GM18870 (cell line): Measurements from ENCODE around the gene DRAP1.
"Not testable (repeated sequence)": the region's sequence is repeated elsewhere in the genome, so short reads cannot be mapped to it uniquely, and the experiment has no call there.

Experiments used
- ATAC-seq: cut with Tn5 transposase; IDR thresholded peaks from one replicate; pipeline ENCODE4 v1.9.1; 2021; ENCODE audit warnings: moderate library complexity; ENCODE audit not compliant: unreplicated experiment

The DRAP1 gene

DNA sequence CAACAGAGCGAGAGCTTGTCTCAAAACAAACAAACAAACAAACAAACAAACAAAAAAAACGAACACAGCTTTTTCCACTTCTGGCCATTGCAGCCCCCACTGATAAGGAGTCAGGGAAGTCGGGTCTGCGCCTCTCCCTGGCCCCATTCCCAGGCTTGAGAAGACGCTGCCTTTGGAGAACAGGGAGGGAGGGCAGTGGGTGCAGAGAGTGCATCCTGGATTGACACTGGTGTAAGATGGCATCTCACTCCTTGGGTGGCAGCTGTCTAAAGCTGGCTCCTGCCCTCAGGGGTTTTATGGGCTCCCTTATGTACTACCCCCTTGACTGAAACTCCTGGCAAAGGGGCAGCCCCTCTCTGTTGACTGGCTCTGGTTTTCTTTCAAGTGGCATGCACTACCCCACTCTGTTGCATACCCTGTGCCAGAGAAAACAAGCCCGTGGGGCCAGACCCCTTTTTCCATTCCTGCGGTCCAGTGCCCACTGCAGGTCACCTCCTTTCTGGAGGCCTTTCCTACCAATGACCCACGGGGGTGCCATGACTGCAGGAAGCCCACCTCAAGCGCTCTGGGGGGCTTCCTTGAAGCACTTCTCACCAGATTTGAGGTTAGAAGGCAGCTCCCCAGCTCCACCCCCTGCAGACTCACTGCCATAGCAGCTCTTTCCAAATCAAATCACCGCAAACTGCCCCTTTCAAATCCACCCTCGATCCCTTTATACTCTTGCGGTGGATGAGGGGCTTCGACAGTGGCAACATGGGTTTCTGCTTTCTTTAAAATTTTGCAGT is 12.7 kb downstream of the DRAP1 start:
- no peak for ATAC-seq

DNA sequence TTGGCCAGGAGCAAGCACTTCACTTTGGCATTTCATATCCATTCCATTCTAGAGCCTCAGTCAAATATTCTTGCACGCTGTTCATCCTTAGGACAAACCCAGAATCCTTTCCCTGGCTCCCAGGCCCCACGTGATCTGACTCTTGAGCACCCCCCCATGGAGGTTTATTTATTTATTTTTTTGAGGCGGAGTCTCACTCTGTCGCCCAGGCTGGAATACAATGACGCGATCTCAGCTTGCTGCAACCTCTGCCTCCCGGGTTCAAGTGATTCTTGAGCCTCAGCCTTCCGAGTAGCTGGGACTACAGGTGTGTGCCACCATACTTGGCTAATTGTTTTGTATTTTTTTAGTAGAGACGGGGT is 13.3 kb downstream of the DRAP1 start:
- no peak for ATAC-seq

DNA sequence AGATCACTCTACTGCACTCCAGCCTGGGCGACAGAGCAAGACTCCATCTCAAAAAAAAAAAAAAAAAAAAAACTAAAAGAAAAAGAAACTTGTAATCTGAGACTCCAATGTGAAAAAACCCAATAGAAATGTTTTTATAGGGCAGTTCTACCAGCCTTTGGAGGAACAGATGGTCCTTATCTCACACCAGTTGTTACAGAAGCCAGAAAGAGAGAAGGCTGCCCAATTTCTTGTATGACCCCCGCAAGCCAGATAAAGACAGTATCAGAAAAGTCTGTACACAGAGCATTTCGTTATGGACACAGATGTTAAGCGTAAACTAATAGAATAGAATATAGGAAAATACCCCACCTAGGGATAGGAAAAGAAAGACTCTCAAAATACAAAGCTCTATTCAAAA is 14.8 kb downstream of the DRAP1 start:
- no peak for ATAC-seq

DNA sequence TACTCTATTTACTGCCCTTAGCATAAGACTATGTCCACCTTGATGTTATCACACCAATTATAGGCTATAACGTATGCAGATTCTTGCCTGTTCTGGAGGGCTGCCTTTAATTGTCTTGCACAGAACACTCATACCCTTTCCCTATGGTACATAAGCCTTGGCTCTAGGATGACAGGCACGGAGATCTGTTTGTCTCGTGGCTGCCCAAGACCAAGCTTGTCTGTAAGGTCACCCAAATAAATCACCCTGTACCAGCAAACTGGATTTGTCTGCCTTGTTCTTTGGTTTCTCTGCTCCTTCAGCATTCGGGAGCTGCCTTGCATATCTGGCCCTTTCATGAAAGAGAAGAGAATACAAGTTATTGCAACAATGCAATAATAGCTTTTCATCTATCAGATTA is 18.5 kb downstream of the DRAP1 start:
- ATAC-seq, result no peak

DNA sequence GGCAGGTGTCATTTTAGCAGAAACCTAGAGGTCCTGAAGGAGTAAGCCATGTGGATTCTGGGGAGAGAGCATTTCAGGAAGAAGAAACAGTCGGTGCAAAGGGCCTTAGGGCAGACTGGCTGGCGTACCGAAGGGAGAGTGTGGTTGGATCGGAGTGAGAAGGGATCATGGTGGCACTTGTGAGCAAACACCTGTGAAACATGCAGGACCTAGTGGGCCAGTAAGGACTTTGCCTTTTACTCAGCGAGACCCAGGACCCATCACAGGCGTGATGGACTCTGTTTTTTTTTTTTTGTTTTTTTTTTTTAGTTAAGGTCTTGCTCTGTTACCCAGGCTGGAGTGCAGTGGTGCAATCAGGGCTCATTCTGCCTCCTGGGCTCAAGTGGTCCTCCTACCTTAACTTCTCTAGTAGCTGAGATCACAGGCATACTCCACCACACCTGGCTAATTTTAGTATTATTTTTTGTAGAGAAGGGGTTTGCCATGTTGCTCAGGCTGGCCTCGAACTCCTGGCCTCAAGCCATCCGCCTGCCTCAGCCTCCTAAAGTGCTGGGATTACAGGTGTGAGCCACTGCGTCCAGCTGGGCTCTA is 22.6 kb downstream of the DRAP1 start:
- ATAC-seq, result no peak

DNA sequence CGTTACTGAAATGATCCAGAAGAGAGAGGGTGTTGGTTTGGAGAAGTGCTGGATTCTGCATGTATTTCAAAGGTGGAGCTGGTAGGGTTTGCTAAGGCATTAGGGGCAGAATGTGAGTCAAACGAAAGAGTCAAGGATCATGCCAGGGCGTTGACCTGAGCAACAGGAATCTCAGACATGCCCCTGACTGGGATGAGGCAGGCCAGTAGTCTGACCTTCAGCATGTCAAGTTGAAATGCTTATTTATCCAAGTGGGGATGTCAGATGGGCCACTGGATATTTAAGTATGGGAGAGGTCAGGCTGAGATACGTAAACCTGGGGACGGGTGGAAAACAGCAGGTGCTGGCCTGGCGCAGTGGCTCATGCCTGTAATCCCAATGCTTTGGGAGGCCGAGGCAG is 23.3 kb downstream of the DRAP1 start:
- ATAC-seq, result no peak

DNA sequence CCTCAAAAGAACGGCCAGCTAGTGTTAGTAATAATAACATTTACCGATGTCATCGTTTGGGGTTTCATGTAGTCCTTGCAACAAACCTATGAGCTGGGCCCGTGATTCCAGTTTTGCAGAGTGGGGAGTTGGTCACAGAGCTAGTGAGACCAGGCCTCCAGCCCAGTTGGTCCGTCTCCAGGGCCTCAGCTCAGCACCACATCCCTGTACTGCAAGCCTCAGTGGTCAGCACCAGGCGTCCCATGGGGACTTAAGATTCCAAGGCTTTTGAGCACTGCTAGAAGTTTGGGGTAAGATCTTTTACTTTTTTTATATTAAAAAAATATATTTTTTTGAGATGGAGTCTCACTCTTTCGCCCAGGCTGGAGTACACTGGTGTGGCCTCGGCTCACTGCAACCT is 25.0 kb downstream of the DRAP1 start:
- ATAC-seq, result no peak

DNA sequence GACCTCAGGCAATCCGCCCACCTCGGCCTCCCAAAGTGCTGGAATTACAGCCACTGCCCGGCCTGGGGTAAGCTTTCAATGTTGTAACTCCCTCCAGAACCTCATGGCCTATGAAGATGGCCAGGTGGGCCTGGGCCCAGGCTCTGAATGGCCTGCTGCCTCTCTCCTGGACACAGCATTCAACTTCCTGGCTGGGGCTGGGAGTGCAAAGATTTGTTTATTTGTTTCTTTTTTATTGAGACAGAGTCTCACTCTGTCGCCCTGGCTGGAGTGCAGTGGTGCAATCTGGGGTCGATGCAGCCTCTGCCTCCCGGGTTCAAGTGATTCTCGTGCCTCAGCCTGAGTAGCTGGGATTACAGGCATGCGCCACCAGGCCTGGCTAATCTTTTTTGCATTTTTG is 25.5 kb downstream of the DRAP1 start:
- ATAC-seq, result no peak

DNA sequence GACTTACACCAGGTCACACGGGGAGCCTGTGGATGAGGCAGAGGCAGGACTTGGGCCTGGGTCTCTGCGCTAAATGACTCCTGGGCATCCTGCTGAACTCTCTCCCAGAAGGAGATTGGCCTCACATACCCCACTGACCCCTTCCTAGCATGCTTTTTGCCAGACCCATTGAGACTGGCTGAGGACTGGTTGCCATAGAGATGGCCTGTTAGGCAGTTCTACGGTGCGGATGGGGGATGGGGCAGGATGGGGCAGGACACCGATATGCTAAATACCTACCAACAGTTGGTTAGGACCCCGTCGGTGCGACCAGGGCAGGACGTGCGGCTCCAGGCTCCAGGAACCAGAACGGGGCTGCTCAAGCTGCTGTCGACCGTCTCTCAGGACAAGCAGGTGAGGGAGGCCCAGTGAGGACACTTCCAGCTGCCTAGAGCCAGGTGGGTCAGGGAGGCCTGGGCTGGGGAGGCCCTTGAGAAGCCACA is 26.2 kb downstream of the DRAP1 start, which contains the start of gene TSGA10IP:
TSS of gene TSGA10IP (plus strand) at position 51 of the 482 bp plus-strand sequence. CDS start at position 247, 196 bp downstream.
- no peak for ATAC-seq

DNA sequence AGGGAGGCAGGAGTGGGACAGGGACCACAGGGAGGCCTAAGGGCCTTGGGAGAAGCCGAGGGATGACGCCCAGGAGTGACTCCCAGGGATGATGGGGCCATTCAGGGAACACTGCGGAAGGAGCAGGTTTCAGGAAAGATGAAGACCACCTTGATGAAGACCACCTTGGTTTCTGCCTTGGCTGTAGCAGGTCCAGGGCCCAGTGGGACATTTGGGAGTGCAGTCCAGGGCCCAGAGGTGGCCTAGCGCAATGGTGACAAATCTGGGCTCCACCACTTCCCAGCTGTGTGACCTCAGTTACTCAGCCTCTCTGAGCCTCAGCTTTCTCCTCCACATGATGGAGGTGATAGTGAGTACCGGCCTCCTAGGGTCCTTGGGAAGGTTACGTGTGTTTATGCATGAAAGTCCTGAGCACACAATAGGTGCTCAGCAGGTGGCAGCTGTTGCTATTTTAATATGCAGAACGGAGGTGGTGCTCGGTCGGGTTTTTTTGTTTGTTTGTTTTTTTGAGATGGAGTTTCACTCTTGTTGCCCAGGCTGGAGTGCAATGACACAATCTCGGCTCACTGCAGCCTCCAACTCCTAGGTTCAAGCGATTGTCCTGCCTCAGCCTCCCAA is 26.8 kb downstream of the DRAP1 start:
- no peak for ATAC-seq

DNA sequence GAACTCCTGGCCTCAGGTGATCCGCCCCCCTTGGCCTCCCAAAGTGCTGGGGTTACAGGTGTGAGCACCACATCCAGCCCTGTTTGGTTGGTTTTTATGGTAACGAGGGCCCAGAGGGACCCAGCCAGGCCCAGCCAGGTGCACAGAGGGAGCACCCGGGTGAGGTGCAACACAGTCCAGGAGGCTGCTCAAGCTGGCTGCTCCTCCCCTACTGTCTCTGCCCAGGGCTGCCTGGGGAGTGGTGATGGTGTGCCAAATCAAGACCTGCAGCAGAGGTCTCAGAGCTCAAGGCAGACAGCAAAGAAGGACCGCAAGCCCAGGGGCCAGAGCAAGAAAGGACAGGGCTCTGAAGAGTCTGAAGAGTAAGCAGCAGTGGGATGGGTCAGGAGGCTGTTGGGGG is 27.4 kb downstream of the DRAP1 start:
- no peak for ATAC-seq

DNA sequence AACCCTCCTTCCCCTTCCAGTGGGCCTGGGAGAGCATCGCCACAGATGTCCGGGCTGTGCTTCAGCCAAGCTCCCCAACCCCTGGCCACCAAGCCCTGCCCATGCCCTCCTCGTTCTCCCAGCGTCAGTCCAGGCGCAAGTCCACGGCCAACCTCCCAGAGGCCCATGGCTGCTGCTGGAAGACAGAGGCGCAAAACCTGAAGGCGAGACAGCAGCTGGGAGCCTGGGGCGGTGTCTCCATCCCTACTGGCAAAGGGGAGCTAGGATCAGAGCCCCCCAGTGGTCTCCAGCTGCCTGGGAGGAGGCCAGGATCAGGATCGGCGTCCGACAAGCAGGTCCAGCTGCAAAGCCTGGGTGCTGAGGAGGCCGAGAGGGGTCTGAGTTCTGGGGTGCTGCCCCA is 27.9 kb downstream of the DRAP1 start:
- ATAC-seq, result no peak

DNA sequence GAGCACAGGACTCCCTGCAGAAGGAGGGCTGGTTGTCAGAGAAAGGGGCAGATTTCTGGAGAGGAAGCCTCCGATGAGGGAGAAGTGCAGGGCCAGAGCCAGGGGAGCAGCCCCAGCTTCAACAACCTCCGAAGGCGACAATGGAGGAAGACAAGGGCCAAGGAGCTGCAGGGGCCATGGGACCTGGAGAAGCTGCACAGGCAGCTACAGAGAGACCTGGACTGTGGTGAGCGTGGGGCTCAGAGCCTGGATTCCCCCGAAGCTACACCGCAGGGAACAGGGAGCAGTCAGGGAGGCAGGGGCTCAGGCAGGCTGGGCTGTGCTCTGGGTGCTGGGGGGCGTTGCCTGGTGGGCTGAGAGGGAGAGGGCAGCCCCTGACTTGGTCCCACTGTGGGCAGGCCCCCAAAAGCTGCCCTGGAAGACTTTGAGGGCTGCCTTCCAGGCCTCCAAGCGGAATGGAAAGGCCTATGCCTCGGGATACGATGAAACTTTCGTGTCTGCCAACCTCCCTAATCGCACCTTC is 28.4 kb downstream of the DRAP1 start:
- no peak for ATAC-seq

DNA sequence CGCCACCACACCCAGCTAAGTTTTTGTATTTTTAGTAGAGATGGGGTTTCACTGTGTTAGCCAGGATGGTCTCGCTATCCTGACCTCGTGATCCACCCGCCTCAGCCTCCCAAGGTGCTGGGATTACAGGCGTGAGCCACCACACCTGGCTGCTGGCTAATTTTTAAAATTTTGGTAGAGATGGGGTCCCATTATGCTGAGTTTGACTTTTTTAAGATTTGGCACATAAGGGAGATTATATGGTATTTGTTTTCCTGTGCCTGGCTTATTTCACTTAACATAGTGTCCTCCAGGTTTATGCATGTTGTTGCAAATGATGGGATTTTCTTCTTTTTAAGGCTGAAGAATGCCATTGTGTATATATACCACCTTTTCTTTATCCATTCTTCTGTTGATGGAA is 31.5 kb downstream of the DRAP1 start:
- ATAC-seq, result not testable (repeated sequence)

DNA sequence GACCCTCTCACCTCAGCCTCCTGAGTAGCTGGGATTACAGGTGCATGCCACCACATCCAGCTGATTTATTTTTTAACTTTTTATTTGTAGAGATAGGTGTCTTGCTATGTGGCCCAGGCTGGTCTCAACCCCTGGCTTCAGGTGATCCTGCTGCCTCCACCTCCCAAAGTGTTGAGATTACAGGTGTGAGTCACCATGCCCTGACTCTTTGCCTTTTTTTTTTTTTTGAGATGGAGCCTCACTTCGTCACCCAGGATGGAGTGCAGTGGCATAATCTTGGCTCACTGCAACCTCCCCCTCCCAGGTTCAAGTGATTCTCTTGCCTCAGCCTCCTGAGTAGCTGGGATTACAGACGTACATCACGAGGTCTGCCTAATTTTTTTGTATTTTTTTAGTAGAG is 32.4 kb downstream of the DRAP1 start:
- ATAC-seq, result not testable (repeated sequence)

DNA sequence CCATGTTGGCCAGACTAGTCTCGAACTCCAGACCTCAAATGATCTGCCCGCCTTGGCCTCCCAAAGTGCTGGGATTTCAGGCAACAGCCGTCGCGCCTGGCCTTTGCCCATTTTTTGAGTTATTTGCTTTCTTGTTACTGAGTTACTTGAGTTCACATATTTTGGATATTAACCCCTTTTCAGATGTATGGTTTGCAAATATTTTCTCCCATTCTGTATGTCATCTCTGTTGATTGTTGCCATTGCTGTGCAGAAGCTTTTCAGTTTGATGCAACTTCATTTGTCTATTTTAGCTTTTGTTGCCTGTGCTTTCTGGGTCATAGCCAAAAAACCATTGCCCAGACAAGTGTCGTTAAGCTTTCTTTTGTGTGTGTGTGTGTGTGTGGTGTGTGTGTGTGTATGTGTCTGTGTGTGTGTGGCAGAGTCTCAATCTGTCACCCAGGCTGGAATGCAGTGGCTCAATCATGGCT is 32.9 kb downstream of the DRAP1 start:
- no peak for ATAC-seq

DNA sequence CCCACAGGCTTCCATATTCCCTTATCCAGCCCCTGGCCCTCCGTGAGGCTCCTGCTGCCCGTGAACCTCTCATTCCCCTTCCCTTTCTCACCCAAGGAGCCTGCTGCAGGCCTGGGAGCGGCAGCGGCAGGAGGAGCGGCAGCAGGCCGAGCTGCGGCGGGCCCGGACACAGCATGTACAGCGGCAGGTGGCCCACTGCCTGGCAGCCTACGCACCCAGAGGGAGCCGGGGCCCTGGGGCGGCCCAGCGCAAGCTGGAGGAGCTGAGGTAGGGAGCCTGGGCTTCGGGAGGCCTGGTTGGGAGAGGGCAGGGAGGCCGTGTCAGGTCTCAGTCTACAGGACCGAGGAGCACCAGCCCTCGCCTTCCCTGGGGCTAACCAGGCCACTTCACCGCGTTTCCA is 34.2 kb downstream of the DRAP1 start:
- ATAC-seq, result no peak

DNA sequence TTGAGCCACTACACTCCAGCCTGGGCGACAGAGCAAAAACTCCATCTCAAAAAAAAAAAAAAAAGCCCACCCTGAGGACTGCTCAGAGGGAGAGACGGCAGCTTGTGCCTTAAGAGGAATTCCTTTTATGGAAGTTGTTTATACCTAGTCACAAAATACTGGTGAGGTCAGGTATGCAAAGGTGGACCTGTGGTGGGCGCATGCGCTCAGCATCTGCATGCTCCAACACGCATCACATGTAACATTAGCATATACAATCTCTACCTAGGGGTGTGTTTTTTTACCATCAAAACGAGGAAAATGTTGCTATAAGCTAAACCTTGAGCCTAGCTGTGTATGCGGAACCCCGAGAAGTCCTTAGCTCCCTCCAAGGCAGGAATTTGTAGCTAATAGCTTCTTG is 35.5 kb downstream of the DRAP1 start:
- no peak for ATAC-seq

DNA sequence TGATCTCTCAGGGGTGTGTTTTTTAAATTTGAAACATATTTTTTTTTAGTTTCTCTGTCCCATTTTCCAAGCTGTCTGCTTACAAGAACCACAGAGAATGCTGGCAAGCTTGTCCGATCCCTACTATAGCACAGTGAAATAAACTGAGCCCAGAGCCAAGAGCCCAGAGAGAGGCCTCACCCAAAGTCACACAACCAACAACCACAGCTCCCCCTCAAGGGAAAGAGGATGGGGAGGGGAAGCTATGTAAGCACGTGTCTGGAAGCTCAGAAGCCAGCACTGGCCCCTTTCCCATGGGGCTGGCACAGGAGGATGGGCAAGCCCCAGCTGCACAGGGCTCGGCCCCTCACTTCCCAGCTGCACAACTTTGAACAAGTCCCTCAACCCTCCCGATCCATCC is 39.1 kb downstream of the DRAP1 start:
- no peak for ATAC-seq

DNA sequence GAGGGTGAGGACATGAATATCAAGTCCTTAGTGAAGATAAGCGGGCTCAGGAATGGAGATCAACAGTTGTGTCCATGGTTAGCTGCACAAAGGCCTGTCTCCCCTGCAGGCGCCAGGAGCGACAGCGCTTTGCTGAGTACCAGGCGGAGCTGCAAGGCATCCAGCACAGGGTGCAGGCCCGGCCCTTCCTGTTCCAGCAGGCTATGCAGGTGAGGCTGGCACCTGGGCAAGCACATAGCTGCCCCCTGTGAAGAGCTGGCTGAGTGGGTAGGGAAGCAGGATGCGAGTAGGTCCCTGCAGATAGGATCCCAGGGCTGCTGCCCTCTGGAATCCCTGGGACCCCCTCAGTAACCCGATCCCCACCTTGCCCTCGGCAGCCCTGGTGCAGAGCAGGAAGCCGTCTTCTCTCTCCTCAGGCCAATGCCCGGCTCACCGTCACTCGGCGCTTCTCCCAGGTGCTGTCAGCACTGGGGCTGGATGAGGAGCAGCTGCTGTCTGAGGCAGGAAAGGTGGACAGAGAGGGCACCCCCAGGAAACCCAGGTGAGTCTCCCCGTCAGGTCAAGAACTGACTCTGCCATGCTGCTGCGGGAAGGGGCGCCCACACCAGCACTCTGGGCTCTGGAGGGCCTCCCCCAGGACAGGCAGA is 39.7 kb downstream of the DRAP1 start:
- no peak for ATAC-seq

DNA sequence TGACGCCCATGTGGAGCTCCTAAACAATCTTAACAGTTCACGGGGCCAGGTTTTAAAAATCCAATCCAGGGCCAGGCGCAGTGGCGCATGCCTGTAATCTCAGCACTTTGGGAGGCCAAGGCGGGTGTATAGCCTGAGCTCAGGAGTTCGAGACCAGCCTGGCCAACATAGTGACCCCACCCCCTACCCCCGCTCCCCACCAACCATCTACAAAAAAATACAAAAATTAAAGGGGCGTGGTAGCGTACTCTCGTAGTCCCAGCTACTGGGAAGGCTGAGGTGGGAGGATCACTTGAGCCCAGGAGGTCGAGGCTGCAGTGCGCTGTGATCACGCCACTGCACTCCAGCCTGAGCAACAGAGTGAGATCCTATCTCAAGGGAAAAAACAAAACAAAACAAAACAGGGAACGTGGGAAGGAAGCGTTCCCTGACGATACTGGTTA is 41.6 kb downstream of the DRAP1 start:
- no peak for ATAC-seq
